HepG2 (cell line): ENCODE data around the gene ZFP36L2. TPM values are rescaled to one million over a fixed set of nuclear protein-coding genes. Genes with fewer than 3 reads are reported as not detected.
A peak's percentile ranks its signal among the peaks of the same experiment; 100 is the strongest.

Experiments
- ARNT ChIP-seq: fragments of 450-650 bp; IDR thresholded peaks from 2 replicates; pipeline ENCODE4 v1.6.1; 2017
- ATF5 ChIP-seq: sonication (generic); formaldehyde crosslinking; IDR thresholded peaks from 2 replicates; pipeline ENCODE4 v1.4.0; 2020; ENCODE audit warnings: mild to moderate bottlenecking, low read depth, missing genetic modification reagents
- CTCF ChIP-seq: sonication (generic); formaldehyde crosslinking; IDR thresholded peaks from 2 replicates; pipeline ENCODE4 v1.5.0; 2020; ENCODE audit warnings: mild to moderate bottlenecking, missing genetic modification reagents, moderate library complexity
- EED ChIP-seq: sonication (generic); formaldehyde crosslinking; IDR thresholded peaks from 2 replicates; pipeline ENCODE4 v1.5.0; 2020; ENCODE audit warnings: mild to moderate bottlenecking, missing genetic modification reagents
- HOMEZ ChIP-seq: IDR thresholded peaks from 2 replicates; pipeline ENCODE4 v1.6.1; 2016; ENCODE audit warnings: low read depth
- HOXA7 ChIP-seq: sonication (generic); formaldehyde crosslinking; IDR thresholded peaks from 2 replicates; pipeline ENCODE4 v1.8.1; 2022; ENCODE audit warnings: mild to moderate bottlenecking, missing genetic modification reagents, moderate library complexity
- IKZF5 ChIP-seq: IDR thresholded peaks from 2 replicates; pipeline ENCODE4 v1.6.1; 2018; ENCODE audit warnings: missing genetic modification reagents, mild to moderate bottlenecking, missing compliant biosample characterization
- KDM5B ChIP-seq: sonication (generic); formaldehyde crosslinking; IDR thresholded peaks from 2 replicates; pipeline ENCODE4 v1.4.0; 2020; ENCODE audit warnings: missing genetic modification reagents, mild to moderate bottlenecking, borderline replicate concordance
- LCORL ChIP-seq, 2 experiments: fragments of 450-650 bp in 1 of 2; sonication (generic) in 1 of 2; formaldehyde crosslinking in 1 of 2; IDR thresholded peaks; 2 replicates each; pipeline versions ENCODE4 v1.5.0 to v1.6.1; 2017 to 2020; ENCODE audit warnings: antibody characterized with exemption in 1 of 2, missing genetic modification reagents in 1 of 2
- MXD1 ChIP-seq: sonication (generic); formaldehyde crosslinking; IDR thresholded peaks from 2 replicates; pipeline ENCODE4 v1.4.0; 2020; ENCODE audit warnings: mild to moderate bottlenecking, missing genetic modification reagents
- NFE2 ChIP-seq: sonication (generic); formaldehyde crosslinking; IDR thresholded peaks from 2 replicates; pipeline ENCODE4 v1.4.0; 2020; ENCODE audit warnings: missing genetic modification reagents
- NFIB ChIP-seq: sonication (generic); formaldehyde crosslinking; IDR thresholded peaks from 2 replicates; pipeline ENCODE4 v1.9.0; 2021; ENCODE audit warnings: missing genetic modification reagents, mild to moderate bottlenecking, borderline replicate concordance
- SATB2 ChIP-seq: sonication (generic); formaldehyde crosslinking; IDR thresholded peaks from 2 replicates; pipeline ENCODE4 v1.5.0; 2020; ENCODE audit warnings: missing genetic modification reagents
- STAT6 ChIP-seq: sonication (generic); formaldehyde crosslinking; IDR thresholded peaks from 2 replicates; pipeline ENCODE4 v1.4.0; 2020; ENCODE audit warnings: missing genetic modification reagents, mild to moderate bottlenecking, borderline replicate concordance
- TOE1 ChIP-seq: sonication (generic); formaldehyde crosslinking; IDR thresholded peaks from 2 replicates; pipeline ENCODE4 v1.4.0; 2020; ENCODE audit warnings: mild to moderate bottlenecking, missing genetic modification reagents
- ZBTB7B ChIP-seq: sonication (generic); formaldehyde crosslinking; IDR thresholded peaks from 2 replicates; pipeline ENCODE4 v1.4.0; 2020; ENCODE audit warnings: missing genetic modification reagents
- ZNF136 ChIP-seq: sonication (generic); formaldehyde crosslinking; IDR thresholded peaks from 2 replicates; pipeline ENCODE4 v1.8.1; 2022; ENCODE audit warnings: low read depth, mild to moderate bottlenecking, moderate library complexity, missing genetic modification reagents
- ZNF205 ChIP-seq: IDR thresholded peaks from 2 replicates; pipeline ENCODE4 v1.6.1; 2018; ENCODE audit warnings: missing biosample characterization, missing genetic modification reagents
- ZNF230 ChIP-seq: sonication (generic); formaldehyde crosslinking; IDR thresholded peaks from 2 replicates; pipeline ENCODE4 v1.4.0; 2020; ENCODE audit warnings: mild to moderate bottlenecking, missing genetic modification reagents
- ZNF3 ChIP-seq: IDR thresholded peaks from 2 replicates; pipeline ENCODE4 v1.7.0; 2017; ENCODE audit warnings: inconsistent platforms
- ZNF335 ChIP-seq: sonication (generic); formaldehyde crosslinking; IDR thresholded peaks from 2 replicates; pipeline ENCODE4 v1.4.0; 2020; ENCODE audit warnings: missing genetic modification reagents
- ZNF460 ChIP-seq: sonication (generic); formaldehyde crosslinking; IDR thresholded peaks from 2 replicates; pipeline ENCODE4 v1.5.1; 2020; ENCODE audit warnings: missing genetic modification reagents, mild to moderate bottlenecking, borderline replicate concordance
- ZNF468 ChIP-seq: sonication (generic); formaldehyde crosslinking; IDR thresholded peaks from 2 replicates; pipeline ENCODE4 v1.8.0; 2022; ENCODE audit warnings: mild to moderate bottlenecking, moderate library complexity, missing genetic modification reagents
- ZNF768 ChIP-seq: sonication (generic); formaldehyde crosslinking; IDR thresholded peaks from 2 replicates; pipeline ENCODE4 v1.4.0; 2020; ENCODE audit warnings: missing genetic modification reagents
- polyA plus RNA-seq, 8 experiments: library from polyadenylated mRNA; depleted of rRNA in 3 of 8; stranded (reverse) in 7 of 8; unstranded in 1 of 8; fragments of >200 nt; fragmentation: Illumina TruSeq in 4 of 8; extraction: Trizol in 4 of 8; gene quantifications; 2 replicates each; pipeline versions ENCODE4 v1.2.1 to v1.2.3, GENCODE V29; 2011 to 2016; ENCODE audit warnings: low read depth in 4 of 8, missing spikeins in 1 of 8, mixed read lengths in 1 of 8; ENCODE audit not compliant: insufficient read depth in 1 of 8
- total RNA-seq, 5 experiments: library from RNA; depleted of rRNA; stranded (reverse); fragments of >200 nt; fragmentation: Illumina TruSeq; extraction: Trizol; gene quantifications; 2 replicates each; pipeline ENCODE4 v1.2.3, GENCODE V29; 2016; ENCODE audit warnings: low read depth in 1 of 5

Gene ZFP36L2
- total and polyA plus RNA-seq, 2 of the 13 experiments (the other 11 are each of a cell fraction or from before 2014, with no cell fraction given): 11.2 to 21.8 TPM

GRCh38 chr2:43191947-43192516, 34.4 kb downstream of the ZFP36L2 start (continued):
- no peak for TF ChIP-seq HOMEZ (CRISPR knock-in tag)
- TF ChIP-seq LCORL (IDR thresholded peaks at IDR 0.05): no peak
- peak; percentile 34; the same call in 1 of the 2 replicates for TF ChIP-seq LCORL (CRISPR knock-in tag; IDR thresholded peaks at IDR 0.05)
- no peak for TF ChIP-seq ZNF205 (CRISPR knock-in tag)
- no peak for TF ChIP-seq ZNF335 (CRISPR knock-in tag)
- peak; percentile 34; the same call in 1 of the 2 replicates for TF ChIP-seq CTCF
- no peak for TF ChIP-seq ZNF136 (CRISPR knock-in tag)
- no peak for TF ChIP-seq HOXA7
- TF ChIP-seq ZNF230: no peak
- no peak for TF ChIP-seq ZNF460 (CRISPR knock-in tag)
- TF ChIP-seq STAT6: no peak
- TF ChIP-seq ZNF468: no peak
- TF ChIP-seq ARNT: no peak
- TF ChIP-seq IKZF5 (CRISPR knock-in tag): no peak
- no peak for TF ChIP-seq MXD1 (CRISPR knock-in tag)
- TF ChIP-seq NFE2 (CRISPR knock-in tag): no peak
- no peak for TF ChIP-seq ZBTB7B
- no peak for TF ChIP-seq SATB2 (CRISPR knock-in tag)
- no peak for TF ChIP-seq KDM5B (CRISPR knock-in tag)
- no peak for TF ChIP-seq NFIB (CRISPR knock-in tag)
- TF ChIP-seq EED (CRISPR knock-in tag): no peak
- no peak for TF ChIP-seq ATF5 (CRISPR knock-in tag)
- TF ChIP-seq TOE1: no peak
- no peak for TF ChIP-seq ZNF3 (CRISPR knock-in tag)
- TF ChIP-seq ZNF768 (CRISPR knock-in tag): peak; percentile 99
